Endothelial cell (in vitro differentiated cells): ENCODE results near the gene IL26. TPM values are rescaled to one million over a fixed set of nuclear protein-coding genes. Genes with fewer than 3 reads are reported as not detected.

Experiments
- DNase-seq: peaks from one replicate; pipeline ENCODE4 v3.0.0; 2021; ENCODE audit warnings: low spot score
- H3K27ac Mint-ChIP-seq: one replicate; pipeline ENCODE4 v1.8.0; 2021; ENCODE audit warnings: mixed read lengths, inconsistent platforms; ENCODE audit not compliant: unreplicated experiment
- H3K27me3 Mint-ChIP-seq: one replicate; pipeline ENCODE4 v1.8.0; 2021; ENCODE audit warnings: mild to moderate bottlenecking, moderate library complexity, mixed read lengths, inconsistent platforms; ENCODE audit not compliant: unreplicated experiment
- H3K36me3 Mint-ChIP-seq: one replicate; pipeline ENCODE4 v1.8.0; 2021; ENCODE audit warnings: mild to moderate bottlenecking, low read depth, mixed read lengths, inconsistent platforms; ENCODE audit not compliant: unreplicated experiment
- H3K4me1 Mint-ChIP-seq: one replicate; pipeline ENCODE4 v1.8.0; 2021; ENCODE audit warnings: mild to moderate bottlenecking, mixed read lengths, inconsistent platforms; ENCODE audit not compliant: unreplicated experiment
- H3K4me3 Mint-ChIP-seq: one replicate; pipeline ENCODE4 v1.8.0; 2021; ENCODE audit warnings: mild to moderate bottlenecking, mixed read lengths, inconsistent platforms; ENCODE audit not compliant: unreplicated experiment
- H3K9me3 Mint-ChIP-seq: one replicate; pipeline ENCODE4 v1.8.0; 2021; ENCODE audit warnings: mixed read lengths, inconsistent platforms; ENCODE audit not compliant: unreplicated experiment
- CTCF ChIP-seq: fragments of 200-600 bp; sonication (generic); IDR thresholded peaks from one replicate; pipeline ENCODE4 v1.5.0; 2021; ENCODE audit warnings: antibody characterized with exemption; ENCODE audit not compliant: unreplicated experiment
- total RNA-seq: library from RNA; stranded (reverse); fragmentation: NEBNext Ultra II Directional; extraction: Animal tissue kit (Norgen Biotek cat#: 25700); gene quantifications from one replicate; pipeline ENCODE4 v1.2.1, GENCODE V29; 2021; ENCODE audit not compliant: unreplicated experiment

IL26 gene
- total RNA-seq, 1 donor from 2014 or later = not detected

GRCh38 chr12:68236421-68237059 is 10.9 kb upstream of the IL26 start:
- Mint-ChIP-seq H3K4me3 (no peak overlapping the region), H3K4me1 (no peaks in the 10 kb centered on the region), H3K27ac (no peak overlapping the region), H3K27me3 (peaks cover 4% of the 10 kb centered on the region), H3K36me3 (no peaks in the 10 kb centered on the region), H3K9me3 (no peaks in the 10 kb centered on the region)
- no peak for DNase-seq
- TF ChIP-seq CTCF = no peak

GRCh38 chr12:68235576-68235975 is 10.0 kb upstream of the IL26 start:
- no peaks in the 10 kb centered on the region for H3K4me1 Mint-ChIP-seq
- H3K4me3 Mint-ChIP-seq = no peak overlapping the region
- H3K36me3 Mint-ChIP-seq = no peaks in the 10 kb centered on the region

GRCh38 chr12:68234140-68234539 is 8.5 kb upstream of the IL26 start:
- peaks cover 6% of the 10 kb centered on the region for H3K27me3 Mint-ChIP-seq
- H3K4me3 Mint-ChIP-seq = no peak overlapping the region
- no peak for DNase-seq
- H3K9me3 Mint-ChIP-seq = no peaks in the 10 kb centered on the region
- no peaks in the 10 kb centered on the region for H3K4me1 Mint-ChIP-seq
- TF ChIP-seq CTCF = no peak
- H3K27ac Mint-ChIP-seq = no peak overlapping the region
- no peaks in the 10 kb centered on the region for H3K36me3 Mint-ChIP-seq

More at GRCh38 chr12:68235576-68235975, 10.0 kb upstream of the IL26 start:
- Mint-ChIP-seq H3K9me3 (no peaks in the 10 kb centered on the region), H3K27ac (no peak overlapping the region), H3K27me3 (peaks cover 4% of the 10 kb centered on the region)
- no peak for DNase-seq
- TF ChIP-seq CTCF = no peak

- Mint-ChIP-seq H3K4me3 (no peak overlapping the region), H3K36me3 (no peaks in the 10 kb centered on the region), H3K27me3 (peaks cover 4% of the 10 kb centered on the region), H3K9me3 (no peaks in the 10 kb centered on the region), H3K27ac (no peak overlapping the region), H3K4me1 (no peaks in the 10 kb centered on the region)
- no peak for DNase-seq
- TF ChIP-seq CTCF = no peak
Observed at GRCh38 chr12:68233498-68233897, 7.9 kb upstream of the IL26 start.

- no peak overlapping the region for H3K27ac Mint-ChIP-seq
- H3K4me3 Mint-ChIP-seq = no peak overlapping the region
- H3K27me3 Mint-ChIP-seq = peaks cover 4% of the 10 kb centered on the region
Observed at GRCh38 chr12:68231691-68232090, 6.1 kb upstream of the IL26 start.

More at GRCh38 chr12:68231691-68232090, 6.1 kb upstream of the IL26 start:
- DNase-seq = no peak
- Mint-ChIP-seq H3K4me1 (no peaks in the 10 kb centered on the region), H3K9me3 (no peaks in the 10 kb centered on the region), H3K36me3 (no peaks in the 10 kb centered on the region)
- no peak for TF ChIP-seq CTCF
